COLO829 (cell line): Measurements from ENCODE around the gene SIX6.
"Not testable (repeated sequence)": the region's sequence is repeated elsewhere in the genome, so short reads cannot be mapped to it uniquely, and the experiment has no call there.

Experiments
- DNase-seq: peaks from one replicate; pipeline ENCODE4 v3.0.0; 2012; ENCODE audit warnings: low spot score

SIX6 gene

DNA sequence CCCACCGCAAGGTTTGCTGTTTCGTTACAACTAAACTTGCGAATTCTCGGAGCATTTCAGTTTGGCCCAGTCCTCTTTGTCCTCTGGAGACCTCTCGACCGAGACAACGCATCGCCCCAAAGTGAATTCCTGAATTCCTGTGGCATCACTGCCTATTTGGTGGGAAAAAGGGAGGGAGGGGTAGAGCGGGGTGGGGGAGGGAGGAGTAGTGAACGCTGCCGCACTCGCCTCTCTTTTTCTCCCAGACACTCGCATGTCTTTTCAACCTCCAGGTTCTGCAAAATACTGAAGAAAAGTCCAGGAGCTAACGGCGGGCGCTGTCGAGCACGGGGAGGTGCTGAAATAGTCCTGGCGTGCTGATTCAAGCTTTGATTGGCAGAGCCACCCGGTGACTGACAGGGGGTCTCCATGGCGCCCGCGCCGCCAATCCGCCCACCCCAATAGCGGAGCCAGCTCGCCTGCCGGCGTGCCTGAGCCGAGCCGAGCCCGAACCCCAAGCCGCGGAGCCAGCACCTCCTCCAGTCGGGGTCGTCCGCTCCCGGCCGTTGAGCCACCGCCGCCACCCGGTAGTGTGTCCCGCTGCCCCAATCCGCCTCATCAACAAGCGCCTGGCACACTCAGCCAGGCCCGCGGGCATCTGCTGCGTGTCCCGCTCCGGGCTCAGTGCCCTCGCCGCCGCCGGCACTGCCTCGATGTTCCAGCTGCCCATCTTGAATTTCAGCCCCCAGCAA, at the start of gene SIX6:
Gene SIX6 (plus strand): TSS at position 440 of the 731 bp plus-strand sequence. CDS start 253 bp downstream, at position 693.
- DNase-seq = peak; percentile 48

GRCh38 chr14:60480248-60480647, 28.7 kb upstream of the SIX6 start:
- not testable (repeated sequence) for DNase-seq

DNA sequence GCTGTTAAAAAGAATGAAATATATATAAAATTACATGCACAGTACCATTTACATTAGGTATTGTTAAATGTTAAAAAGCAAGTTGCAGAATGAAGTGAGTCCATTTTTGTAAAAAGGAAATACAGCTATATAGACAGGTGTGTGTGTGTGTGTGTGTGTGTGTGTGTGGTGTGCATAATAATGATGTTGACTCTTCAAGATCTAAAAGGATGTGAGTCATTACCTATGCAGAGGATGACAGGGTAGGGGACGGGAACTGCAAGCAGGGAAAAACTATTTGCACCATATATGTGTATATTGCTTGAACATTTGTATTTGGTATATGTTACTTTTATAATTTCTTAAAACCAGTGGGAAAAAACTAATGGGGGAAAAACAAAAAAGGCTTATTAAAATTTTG, 26.2 kb upstream of the SIX6 start:
- no peak for DNase-seq

- DNase-seq = no peak
These were observed 23.8 kb upstream of the SIX6 start for GRCh38 chr14:60485057-60485597.

DNA sequence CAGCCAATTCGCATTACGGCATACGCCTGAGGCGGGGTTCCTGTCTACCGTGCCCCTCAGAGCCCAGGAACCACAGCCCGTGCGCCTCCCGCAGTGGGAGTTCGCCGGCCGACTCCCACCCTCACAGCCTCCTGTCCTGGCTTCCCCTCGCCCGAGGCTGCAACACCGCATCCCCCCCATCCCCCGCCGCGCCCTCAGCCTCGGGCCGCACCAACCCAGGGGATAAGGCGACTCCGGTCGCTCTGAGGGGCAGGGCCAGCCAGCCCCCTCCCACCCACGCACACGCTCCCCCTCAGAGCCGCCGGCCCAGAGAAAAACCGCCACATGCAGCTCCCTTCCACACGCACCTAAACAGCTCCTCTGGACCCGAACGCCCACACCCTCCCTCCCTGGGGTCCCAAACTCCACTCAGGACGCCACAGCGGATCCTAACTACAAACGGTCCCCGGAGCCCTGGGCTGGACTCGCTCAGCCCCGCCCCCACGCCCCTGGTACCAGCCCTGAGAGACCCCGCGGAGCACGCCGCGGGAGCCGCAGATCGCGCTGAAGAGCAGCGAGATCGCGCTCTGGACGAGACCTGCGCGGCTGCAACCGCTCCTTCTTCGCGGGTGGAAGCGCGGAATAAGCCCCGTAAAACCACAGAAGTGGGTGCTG, 23.2 kb upstream of the SIX6 start, which contains the start of gene C14orf39:
Gene C14orf39 (minus strand): TSS at position 466 of the 654 bp plus-strand sequence. CDS start 985 bp downstream, outside the sequence.
- DNase-seq = no peak

DNA sequence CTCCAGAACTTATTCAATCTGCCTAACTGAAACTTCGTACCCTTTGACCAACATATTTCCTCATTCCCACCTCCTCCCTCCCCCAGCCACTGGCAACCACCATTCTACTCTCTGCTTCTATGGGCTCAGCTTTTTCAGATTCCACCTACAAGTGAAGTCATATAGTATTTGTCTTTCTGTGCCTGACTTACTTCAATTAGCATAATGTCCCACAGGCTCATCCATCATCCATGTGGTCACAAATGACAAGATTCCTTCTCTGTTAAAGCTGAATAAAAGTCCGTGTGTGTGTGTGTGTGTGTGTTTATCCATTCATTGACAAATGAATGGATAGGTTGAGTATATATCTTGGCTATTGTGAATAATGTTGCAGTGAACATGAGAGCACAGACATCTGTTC, 21.7 kb upstream of the SIX6 start:
- DNase-seq = no peak

GRCh38 chr14:60488175-60488574, 20.8 kb upstream of the SIX6 start:
- peak; percentile 8 for DNase-seq

- DNase-seq = no peak
These were observed 18.7 kb upstream of the SIX6 start for GRCh38 chr14:60490270-60490669.

- no peak for DNase-seq
These were observed 13.0 kb upstream of the SIX6 start for GRCh38 chr14:60495946-60496345.

GRCh38 chr14:60502541-60502940, 6.4 kb upstream of the SIX6 start:
- no peak for DNase-seq

- no peak for DNase-seq
These were observed 3.5 kb upstream of the SIX6 start for GRCh38 chr14:60505448-60505847.

- no peak for DNase-seq
These were observed 2.9 kb upstream of the SIX6 start for GRCh38 chr14:60506010-60506409.

DNA sequence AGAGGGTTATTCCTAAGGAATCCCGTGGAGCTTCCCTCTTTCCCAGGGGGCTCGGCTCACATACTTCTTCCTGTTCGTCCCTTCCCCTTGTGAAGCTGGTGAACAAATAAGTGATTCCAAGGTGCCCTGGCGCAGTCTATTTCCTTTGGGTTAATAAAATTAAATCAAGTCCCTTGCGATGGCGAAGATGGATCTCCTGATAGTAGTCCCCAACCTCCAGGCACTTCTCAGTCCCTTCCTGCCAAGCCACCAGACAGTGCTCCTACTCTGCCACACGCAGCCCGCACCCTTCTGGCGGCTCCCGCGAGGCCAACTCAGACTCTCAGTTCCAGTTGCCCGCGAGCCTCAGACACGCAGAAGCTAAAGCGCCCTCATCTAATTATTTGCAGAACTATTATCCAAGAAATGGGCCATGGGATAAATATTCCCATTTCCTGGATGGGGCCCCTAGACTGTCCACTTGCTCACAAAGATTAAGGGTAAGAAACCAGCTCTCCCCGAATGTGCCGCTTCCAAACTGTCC, 2.4 kb upstream of the SIX6 start:
- DNase-seq = no peak

DNA sequence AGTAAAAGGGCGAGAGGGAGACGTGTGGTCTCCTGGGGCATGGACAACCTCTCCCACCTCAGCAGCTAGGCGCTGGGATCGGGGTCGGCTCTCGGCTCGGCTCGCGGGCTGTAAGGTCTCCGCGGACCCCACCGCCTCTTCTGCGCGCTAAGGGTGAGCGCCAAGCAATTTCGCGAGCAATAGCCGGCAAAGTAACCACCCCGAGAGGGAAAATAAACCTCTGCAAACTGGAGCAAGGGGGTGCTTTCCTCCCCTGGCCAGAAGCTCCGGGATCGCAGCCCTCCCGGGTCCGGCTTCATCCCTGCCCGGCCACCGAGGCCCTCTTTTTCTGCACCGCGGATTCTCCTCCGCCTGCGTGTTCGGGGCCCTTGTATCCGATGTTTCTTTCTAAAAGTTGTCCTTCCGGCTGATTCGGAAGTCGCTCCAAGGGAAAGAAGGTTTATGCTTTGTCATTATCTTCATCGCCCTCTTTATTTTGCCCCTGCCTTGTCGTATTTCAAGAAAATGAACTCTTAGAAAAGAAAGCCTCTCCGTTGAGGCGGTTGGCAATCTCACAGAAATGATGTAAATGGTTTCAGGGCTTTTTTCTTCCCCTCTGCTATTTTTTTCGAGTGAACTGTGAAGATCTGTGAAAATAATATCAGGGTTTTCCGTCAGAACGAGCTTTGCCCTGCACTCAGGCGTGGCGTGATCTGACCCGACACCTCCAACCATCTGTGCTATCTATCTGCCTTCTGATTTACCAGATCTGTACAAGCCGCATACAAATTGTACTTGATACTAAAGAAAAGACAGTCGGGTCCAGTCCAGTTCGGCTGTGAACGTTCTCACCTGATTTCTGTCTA, 1.7 kb upstream of the SIX6 start:
- DNase-seq = no peak

GRCh38 chr14:60508363-60508706, 611 bp upstream of the SIX6 start:
- no peak for DNase-seq

DNA sequence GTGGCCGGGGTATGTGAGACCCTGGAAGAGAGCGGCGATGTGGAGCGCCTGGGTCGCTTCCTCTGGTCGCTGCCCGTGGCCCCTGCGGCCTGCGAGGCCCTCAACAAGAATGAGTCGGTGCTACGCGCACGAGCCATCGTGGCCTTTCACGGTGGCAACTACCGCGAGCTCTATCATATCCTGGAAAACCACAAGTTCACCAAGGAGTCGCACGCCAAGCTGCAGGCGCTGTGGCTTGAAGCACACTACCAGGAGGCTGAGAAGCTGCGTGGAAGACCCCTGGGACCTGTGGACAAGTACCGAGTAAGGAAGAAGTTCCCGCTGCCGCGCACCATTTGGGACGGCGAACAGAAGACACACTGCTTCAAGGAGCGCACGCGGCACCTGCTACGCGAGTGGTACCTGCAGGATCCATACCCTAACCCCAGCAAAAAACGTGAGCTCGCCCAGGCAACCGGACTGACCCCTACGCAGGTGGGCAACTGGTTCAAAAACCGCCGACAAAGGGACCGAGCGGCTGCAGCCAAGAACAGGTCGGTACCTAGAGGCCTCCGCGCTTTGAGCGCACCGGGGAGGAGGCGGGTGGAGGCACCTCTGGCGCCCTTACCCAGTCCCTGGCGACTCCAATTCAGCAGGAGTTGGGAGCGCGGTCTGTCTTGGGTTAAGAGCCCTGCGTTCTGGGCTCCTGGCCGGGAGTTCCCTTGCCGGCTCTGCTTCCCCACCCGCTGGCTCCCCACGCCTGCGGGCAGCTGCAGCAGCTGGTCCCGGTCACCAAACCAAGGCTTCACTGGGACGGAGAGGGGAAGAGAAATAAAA, 700 bp downstream of the SIX6 start:
- DNase-seq = no peak

DNA sequence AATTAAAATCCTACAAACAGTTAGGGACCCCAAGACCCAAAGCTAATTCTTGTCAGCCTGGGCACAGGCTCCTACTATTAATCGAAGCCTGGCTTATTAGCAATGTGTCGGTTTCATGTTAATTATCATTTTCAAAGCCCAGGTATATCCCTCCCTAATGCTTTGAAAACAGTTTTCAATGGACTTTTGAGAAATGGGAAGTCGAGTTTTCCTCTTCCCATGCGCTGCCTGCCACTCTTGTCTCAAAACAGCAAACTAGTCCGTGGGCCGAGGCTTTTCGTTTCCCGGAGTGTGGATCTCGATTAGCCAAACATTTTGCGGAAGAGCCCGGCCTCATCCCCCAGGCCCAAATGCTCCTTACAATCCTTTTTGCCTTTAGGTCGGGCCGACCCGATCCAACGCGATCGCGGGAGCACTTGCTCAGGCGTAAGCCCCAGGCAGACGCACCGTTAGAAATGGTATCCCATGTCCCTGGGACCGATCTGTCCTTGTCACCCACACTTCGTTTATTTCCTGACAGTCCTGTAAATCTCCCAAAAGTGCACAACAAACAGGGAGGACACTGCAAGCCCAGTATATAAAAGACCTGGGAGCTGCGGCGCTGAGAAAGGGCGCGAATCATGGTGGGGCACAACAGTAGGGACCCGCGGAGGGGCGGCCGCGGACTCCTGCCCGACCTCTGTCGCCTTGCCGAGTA, 1.5 kb downstream of the SIX6 start:
- DNase-seq = no peak

DNA sequence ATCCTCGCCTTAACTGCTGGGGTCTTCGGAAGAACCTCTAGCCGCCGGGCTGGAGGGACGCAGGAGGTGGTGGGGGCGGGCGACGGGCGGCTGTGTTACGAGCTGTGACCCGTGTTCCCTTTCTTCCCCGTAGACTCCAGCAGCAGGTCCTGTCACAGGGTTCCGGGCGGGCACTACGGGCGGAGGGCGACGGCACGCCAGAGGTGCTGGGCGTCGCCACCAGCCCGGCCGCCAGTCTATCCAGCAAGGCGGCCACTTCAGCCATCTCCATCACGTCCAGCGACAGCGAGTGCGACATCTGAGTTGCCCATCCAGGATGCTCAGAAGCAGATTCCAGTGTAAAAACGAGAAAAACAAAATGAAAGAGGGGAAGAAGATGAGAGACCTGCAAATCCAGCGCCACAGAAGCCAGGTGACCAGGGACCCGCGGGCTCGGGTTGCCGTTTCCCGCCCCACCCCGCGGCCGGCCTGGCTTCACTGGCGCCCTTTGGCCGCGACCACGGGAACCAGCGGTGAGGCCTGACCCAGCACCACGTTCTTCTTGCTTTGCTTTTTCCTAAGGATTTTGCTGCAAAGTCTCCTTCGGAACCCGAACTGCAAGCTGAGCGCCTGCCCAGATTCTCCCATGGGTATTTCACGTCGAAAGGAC, 2.1 kb downstream of the SIX6 start:
- DNase-seq = no peak

- DNase-seq = no peak
These were observed 3.2 kb downstream of the SIX6 start for GRCh38 chr14:60512126-60512525.

- no peak for DNase-seq
These were observed 4.1 kb downstream of the SIX6 start for GRCh38 chr14:60512973-60513571.
